CD14-positive monocyte (primary cell): ENCODE measurements around the gene GREB1. TPM values are rescaled to one million over a fixed set of nuclear protein-coding genes. Genes with fewer than 3 reads are reported as not detected.

Experiments
- DNase-seq, 3 donors: peaks; one replicate each; pipeline ENCODE4 v3.0.0-alpha.2; 2011 to 2022
- H2AFZ ChIP-seq: 2 replicates; pipeline ENCODE4 v1.6.0; 2012; ENCODE audit warnings: mild to moderate bottlenecking, low read depth, low read length, inconsistent platforms; ENCODE audit not compliant: insufficient read depth, poor library complexity, severe bottlenecking
- H3K27ac ChIP-seq, 2 donors: 1 replicate in 1 of 2; 2 replicates in 1 of 2; pipeline ENCODE4 v1.5.1; 2012 to 2013; ENCODE audit warnings: low read length in 2 of 2, control low read depth in 1 of 2, inconsistent platforms in 1 of 2, low read depth in 1 of 2, mild to moderate bottlenecking in 1 of 2
- H3K27me3 ChIP-seq, 2 donors: one replicate each; pipeline versions ENCODE4 v1.6.0 to v1.6.1; 2011 to 2013; ENCODE audit warnings: low read length in 2 of 2; ENCODE audit not compliant: control insufficient read depth in 2 of 2, insufficient read depth in 2 of 2
- H3K36me3 ChIP-seq, 2 donors: replicated peaks in 1 of 2; 1 replicate in 1 of 2; 2 replicates in 1 of 2; pipeline versions ENCODE4 v1.5.1 to v1.6.1; 2012 to 2013; ENCODE audit warnings: low read length in 2 of 2, control low read depth in 1 of 2, inconsistent platforms in 1 of 2, mild to moderate bottlenecking in 1 of 2; ENCODE audit not compliant: insufficient read depth in 2 of 2, control insufficient read depth in 1 of 2
- H3K4me1 ChIP-seq, 2 donors: 1 replicate in 1 of 2; 2 replicates in 1 of 2; pipeline versions ENCODE4 v1.5.1 to v1.6.1; 2012 to 2013; ENCODE audit warnings: low read length in 2 of 2, control low read depth in 1 of 2, inconsistent platforms in 1 of 2, mild to moderate bottlenecking in 1 of 2, moderate library complexity in 1 of 2; ENCODE audit not compliant: insufficient read depth in 2 of 2, control insufficient read depth in 1 of 2
- H3K4me2 ChIP-seq: replicated peaks from 2 replicates; pipeline ENCODE3; 2012; ENCODE audit warnings: low read length, moderate library complexity, mild to moderate bottlenecking; ENCODE audit not compliant: poor library complexity, severe bottlenecking; ENCODE audit errors: extremely low read depth
- H3K4me3 ChIP-seq, 3 experiments: fragments of 200-600 bp in 1 of 3; sonication (generic) in 1 of 3; replicated peaks in 1 of 3; 1 replicate in 2 of 3; 2 replicates in 1 of 3; pipeline ENCODE4 v1.5.1; 2011 to 2013; ENCODE audit warnings: low read length in 3 of 3, mild to moderate bottlenecking in 3 of 3, control low read depth in 2 of 3, low read depth in 2 of 3, inconsistent platforms in 1 of 3, moderate library complexity in 1 of 3
- H3K79me2 ChIP-seq: 2 replicates; pipeline ENCODE4 v1.6.0; 2012; ENCODE audit warnings: mild to moderate bottlenecking, control low read depth, inconsistent platforms, low read length, moderate library complexity; ENCODE audit not compliant: insufficient read depth
- H3K9ac ChIP-seq: 2 replicates; pipeline ENCODE4 v1.6.0; 2017; ENCODE audit warnings: low read length, mild to moderate bottlenecking; ENCODE audit not compliant: insufficient read depth, poor library complexity, severe bottlenecking
- H3K9me3 ChIP-seq, 2 donors: replicated peaks in 1 of 2; 1 replicate in 1 of 2; 2 replicates in 1 of 2; pipeline versions ENCODE4 v1.5.1 to v1.6.1; 2012 to 2013; ENCODE audit warnings: low read length in 2 of 2, control low read depth in 1 of 2; ENCODE audit not compliant: control insufficient read depth in 1 of 2, insufficient read depth in 1 of 2
- H4K20me1 ChIP-seq: 2 replicates; pipeline ENCODE4 v1.6.0; 2012; ENCODE audit warnings: mild to moderate bottlenecking, low read length, control low read depth, moderate library complexity; ENCODE audit not compliant: insufficient read depth
- H3K27ac Mint-ChIP-seq, 7 donors: one replicate each; pipeline ENCODE4 v1.8.0; 2020; ENCODE audit warnings: mild to moderate bottlenecking in 7 of 7, mixed read lengths in 7 of 7, moderate library complexity in 6 of 7, inconsistent platforms in 2 of 7
- H3K27me3 Mint-ChIP-seq, 3 donors: one replicate each; pipeline ENCODE4 v1.8.0; 2021 to 2022; ENCODE audit warnings: low read depth in 3 of 3, mild to moderate bottlenecking in 3 of 3, mixed read lengths in 3 of 3, moderate library complexity in 3 of 3, inconsistent platforms in 1 of 3
- H3K36me3 Mint-ChIP-seq, 2 donors: one replicate each; pipeline ENCODE4 v1.8.0; 2020; ENCODE audit warnings: mixed read lengths in 2 of 2, inconsistent platforms in 1 of 2, mild to moderate bottlenecking in 1 of 2
- H3K4me1 Mint-ChIP-seq: one replicate; pipeline ENCODE4 v1.8.0; 2020; ENCODE audit warnings: mild to moderate bottlenecking, mixed read lengths
- H3K4me3 Mint-ChIP-seq, 2 donors: one replicate each; pipeline ENCODE4 v1.8.0; 2020; ENCODE audit warnings: mild to moderate bottlenecking in 2 of 2, mixed read lengths in 2 of 2, moderate library complexity in 1 of 2
- H3K9me3 Mint-ChIP-seq, 7 donors: one replicate each; pipeline ENCODE4 v1.8.0; 2020 to 2022; ENCODE audit warnings: mixed read lengths in 7 of 7, mild to moderate bottlenecking in 6 of 7, moderate library complexity in 6 of 7, inconsistent platforms in 2 of 7
- CTCF ChIP-seq: fragments of 200-600 bp; IDR thresholded peaks from one replicate; pipeline ENCODE4 v1.8.0; 2022; ENCODE audit warnings: antibody characterized with exemption, mild to moderate bottlenecking
- WGBS: methylation state at CpG from one replicate; pipeline ENCODE4 v1.1.5; 2013; ENCODE audit warnings: missing lambda C conversion rate; ENCODE audit not compliant: insufficient coverage; 5-methylcytosine and 5-hydroxymethylcytosine counted together
- intact Hi-C, 2 donors: fragments of 100-400 bp; cut with micrococcal nuclease; formaldehyde crosslinking; loops; one replicate each; pipeline versions ENCODE4 v1.15.0 to v1.15.1; 2023
- polyA plus RNA-seq, 3 donors: library from polyadenylated mRNA; depleted of rRNA in 1 of 3; unstranded in 2 of 3; stranded (reverse) in 1 of 3; fragments of 300-500 nt in 2 of 3; fragments of >200 nt in 1 of 3; fragmentation: Illumina TruSeq in 2 of 3; gene quantifications; 1 replicate in 2 of 3; 2 replicates in 1 of 3; pipeline ENCODE4 v1.2.3, GENCODE V29; 2012 to 2021

Gene GREB1
- polyA plus RNA-seq, 3 donors = not detected

- 100% methylated on average over 1 of the region's 6 CpGs for WGBS
- H3K27me3 Mint-ChIP-seq = peaks cover 23 to 57% (median 31%) of the 10 kb centered on the region in 3 donors
- TF ChIP-seq CTCF = no peak
- no peak overlapping the region for H3K4me2 ChIP-seq
- peaks cover 0 to 6% (median 0%) of the 10 kb centered on the region in 7 donors for H3K9me3 Mint-ChIP-seq
- H3K27me3 ChIP-seq = peaks cover 21 to 38% of the 10 kb centered on the region in 2 donors
- DNase-seq = no peak
- no peaks in the 10 kb centered on the region for H3K9me3 ChIP-seq
- no peaks in the 10 kb centered on the region for H3K79me2 ChIP-seq
- no peak overlapping the region for H3K9ac ChIP-seq
- H3K27ac Mint-ChIP-seq = no peak overlapping the region
- no peak overlapping the region for H2AFZ ChIP-seq
- H3K4me1 ChIP-seq = peaks cover 14 to 15% of the 10 kb centered on the region in 2 donors
- H4K20me1 ChIP-seq = no peaks in the 10 kb centered on the region
- intact Hi-C loops = no loop called here
- H3K4me3 ChIP-seq = no peak overlapping the region
- no peaks in the 10 kb centered on the region for H3K36me3 ChIP-seq
- H3K4me1 Mint-ChIP-seq = peaks cover 18% of the 10 kb centered on the region
- no peak overlapping the region for H3K4me3 Mint-ChIP-seq
- no peaks in the 10 kb centered on the region for H3K36me3 Mint-ChIP-seq
- H3K27ac ChIP-seq = no peak overlapping the region
These were observed 2.9 kb upstream of the GREB1 start for GRCh38 chr2:11530864-11531465.

GRCh38 chr2:11532416-11533055 lies 1.3 kb upstream of the GREB1 start:
- Mint-ChIP-seq H3K4me1 (peaks cover 18% of the 10 kb centered on the region), H3K27ac (no peak overlapping the region), H3K9me3 (no peaks in the 10 kb centered on the region), H3K27me3 (peaks cover 29 to 61% (median 38%) of the 10 kb centered on the region in 3 donors), H3K36me3 (no peaks in the 10 kb centered on the region), H3K4me3 (no peak overlapping the region)
- TF ChIP-seq CTCF = no peak
- no peaks in the 10 kb centered on the region for H3K79me2 ChIP-seq
- no peak overlapping the region for H3K27ac ChIP-seq
- no peak overlapping the region for H3K4me2 ChIP-seq
- peaks cover 14 to 15% of the 10 kb centered on the region in 2 donors for H3K4me1 ChIP-seq
- WGBS = 57% methylated on average over 5 of the region's 10 CpGs
- no peaks in the 10 kb centered on the region for H3K36me3 ChIP-seq
- H4K20me1 ChIP-seq = no peaks in the 10 kb centered on the region
- no peak for DNase-seq
- no peak overlapping the region for H2AFZ ChIP-seq
- no peak overlapping the region for H3K9ac ChIP-seq
- H3K9me3 ChIP-seq = no peaks in the 10 kb centered on the region
- no peak overlapping the region for H3K4me3 ChIP-seq
- intact Hi-C loops = no loop called here
- peaks cover 24 to 41% of the 10 kb centered on the region in 2 donors for H3K27me3 ChIP-seq
